ENCODE results near the gene NAPG. TPM values are rescaled to one million over a fixed set of nuclear protein-coding genes. Genes with fewer than 3 reads are reported as not detected.

NAPG gene
- total and polyA plus RNA-seq, 9 of the 15 experiments (the other 6 are each of a cell fraction or from before 2014, with no cell fraction given): 31.6 to 63.3 (median 50.9) TPM

- TF ChIP-seq ZNF197 (CRISPR knock-in tag; IDR thresholded peaks at IDR 0.05; ENCODE audit: low read depth) (no peak), FOXJ2 (tag; IDR thresholded peaks at IDR 0.05) (no peak), FOXA1 (IDR thresholded peaks at IDR 0.05; ENCODE audit: borderline replicate concordance) (no peak), TARDBP (IDR thresholded peaks at IDR 0.05) (no peak), CBX2 (IDR thresholded peaks at IDR 0.05; ENCODE audit: insufficient read depth, low read length, poor library complexity, severe bottlenecking) (no peak), PHF8 (IDR thresholded peaks at IDR 0.05; ENCODE audit: borderline replicate concordance, low read length) (no peak), ARNT (IDR thresholded peaks at IDR 0.05) (no peak)
Observed at GRCh38 chr18:10500038-10500437, 25.8 kb upstream of the NAPG start (continued).

GRCh38 chr18:10504723-10505122 lies 21.1 kb upstream of the NAPG start:
- peaks cover 2% of the 10 kb centered on the region for H3K9me3 ChIP-seq (replicated peaks; ENCODE audit: control insufficient read depth, insufficient read depth, low read depth, low read length)
- intact Hi-C loops (cut with micrococcal nuclease): no loop called here
- CTCF ChIA-PET (ENCODE audit: low intra/inter-chr PET ratio): no interaction called here
- FAIRE-seq (no peak), ATAC-seq (no peak), DNase-seq (ENCODE audit: extremely low read depth in 1 of 4, low spot score in 3 of 4) (no peak)
- no TSS peak for BruUV-seq (replicated peaks)
- no peaks in the 10 kb centered on the region for H3K4me1 ChIP-seq (replicated peaks in 1 of 2; ENCODE audit: control insufficient read depth in 2 of 2, insufficient read depth in 2 of 2, low read length in 2 of 2)
- H3K4me2 ChIP-seq (ENCODE audit: insufficient read depth, low read length): no peak overlapping the region
- no peaks in the 10 kb centered on the region for H3K36me3 ChIP-seq (ENCODE audit: control insufficient read depth, insufficient read depth, low read length)
- no peak overlapping the region for H3K27ac ChIP-seq (ENCODE audit: extremely low read depth, low read depth, low read length)
- POLR2A ChIA-PET: no interaction called here
- no peak overlapping the region for H3K9ac ChIP-seq (ENCODE audit: insufficient read depth in 1 of 2, low read depth in 2 of 2, low read length in 2 of 2)
- no peak overlapping the region for H3K4me3 ChIP-seq
- WGBS (ENCODE audit: insufficient coverage, low coverage, missing lambda C conversion rate): 0% methylated on average over 1 of the region's 1 CpG
- in situ Hi-C loops (cut with MboI): no loop called here
- no peak overlapping the region for H2AFZ ChIP-seq (ENCODE audit: low read depth, low read length)
- no peaks in the 10 kb centered on the region; a peak in 1 of 5 replicates for H3K27me3 ChIP-seq (ENCODE audit: control insufficient read depth in 2 of 2, insufficient read depth in 2 of 2, low read length in 2 of 2)
- H4K20me1 ChIP-seq (replicated peaks; ENCODE audit: control insufficient read depth, insufficient read depth, low read length): no peaks in the 10 kb centered on the region
- no peaks in the 10 kb centered on the region for H3K79me2 ChIP-seq (ENCODE audit: control insufficient read depth, insufficient read depth, low read length)
- no peaks in the 10 kb centered on the region for H3K9me1 ChIP-seq (ENCODE audit: control insufficient read depth, insufficient read depth, low read length)
- TF ChIP-seq ZNF140 (CRISPR knock-in tag; IDR thresholded peaks at IDR 0.05) (no peak), ZNF347 (CRISPR knock-in tag; IDR thresholded peaks at IDR 0.05; ENCODE audit: low read depth) (no peak), KAT7 (CRISPR knock-in tag; IDR thresholded peaks at IDR 0.05; ENCODE audit: borderline replicate concordance) (no peak), SREBF1 (IDR thresholded peaks at IDR 0.05; ENCODE audit: borderline replicate concordance, low read depth, low read length) (no peak), NR4A1 (CRISPR knock-in tag; IDR thresholded peaks at IDR 0.05) (no peak), NR4A1 (tag; IDR thresholded peaks at IDR 0.05) (no peak), ELF4 (CRISPR knock-in tag; IDR thresholded peaks at IDR 0.05) (no peak), PRDM10 (IDR thresholded peaks at IDR 0.05; ENCODE audit: partially characterized antibody) (no peak)
